IMR-90 (cell line): ENCODE results near the gene CDKAL1. TPM values are rescaled to one million over a fixed set of nuclear protein-coding genes. Genes with fewer than 3 reads are reported as not detected.

Source experiments
- ATAC-seq: fragments of 200-7000 bp; cut with Tn5 transposase; 2 replicates; pipeline ENCODE4 v1.9.1; 2020; ENCODE audit warnings: low read depth, mild to moderate bottlenecking, moderate library complexity
- BruUV-seq: library from RNA; stranded (reverse); fragments of 400-500 nt; replicated peaks from 2 replicates; lab custom pipeline; 2021; lab: Mats Ljungman, UMichigan
- CTCF ChIA-PET: fragments of 300-600 bp; formaldehyde crosslinking; extraction: SDS; loops from one replicate; lab custom pipeline; 2021; ENCODE audit warnings: antibody characterized with exemption; lab: Yijun Ruan, JAX
- POLR2A ChIA-PET: fragments of 300-600 bp; sonication (Branson Sonifier 250); formaldehyde crosslinking; loops from one replicate; lab custom pipeline; 2022; ENCODE audit warnings: antibody characterized with exemption; ENCODE audit not compliant: unreplicated experiment; lab: Charles Lee
- DNase-seq: peaks from one replicate; pipeline ENCODE4 v3.0.0; 2013
- H2AFZ ChIP-seq: replicated peaks from 2 replicates; pipeline ENCODE3; 2013; ENCODE audit warnings: low read length, mild to moderate bottlenecking; ENCODE audit not compliant: poor library complexity
- H2AK5ac ChIP-seq: 2 replicates; pipeline ENCODE4 v1.6.1; 2013; ENCODE audit warnings: low read depth, low read length, inconsistent platforms
- H2AK9ac ChIP-seq: replicated peaks from 2 replicates; pipeline ENCODE3; 2013; ENCODE audit warnings: mild to moderate bottlenecking, low read depth, low read length, moderate library complexity; ENCODE audit not compliant: poor library complexity
- H2BK120ac ChIP-seq: 2 replicates; pipeline ENCODE4 v1.6.1; 2013; ENCODE audit warnings: low read depth, low read length, inconsistent platforms
- H2BK15ac ChIP-seq: 3 replicates; pipeline ENCODE4 v1.6.1; 2013; ENCODE audit warnings: low read depth, low read length, inconsistent platforms
- H2BK20ac ChIP-seq: 2 replicates; pipeline ENCODE4 v1.6.1; 2013; ENCODE audit warnings: low read depth, mild to moderate bottlenecking, inconsistent platforms, low read length, moderate library complexity
- H2BK5ac ChIP-seq: 2 replicates; pipeline ENCODE4 v1.6.1; 2013; ENCODE audit warnings: mild to moderate bottlenecking, low read depth, low read length, inconsistent platforms; ENCODE audit not compliant: poor library complexity, severe bottlenecking
- H3K14ac ChIP-seq: replicated peaks from 2 replicates; pipeline ENCODE4 v1.6.1; 2013; ENCODE audit warnings: low read depth, low read length, inconsistent platforms
- H3K18ac ChIP-seq: 2 replicates; pipeline ENCODE4 v1.6.1; 2013; ENCODE audit warnings: low read depth, low read length, control low read depth
- H3K23ac ChIP-seq: 2 replicates; pipeline ENCODE4 v1.6.1; 2013; ENCODE audit warnings: low read depth, low read length, inconsistent platforms
- H3K27ac ChIP-seq: 2 replicates; pipeline ENCODE4 v1.5.1; 2013; ENCODE audit warnings: mild to moderate bottlenecking, control low read depth, low read length; ENCODE audit not compliant: insufficient read depth
- H3K27me3 ChIP-seq: 2 replicates; pipeline ENCODE4 v1.6.1; 2013; ENCODE audit warnings: low read length; ENCODE audit not compliant: control insufficient read depth, insufficient read depth
- H3K36me3 ChIP-seq: 2 replicates; pipeline ENCODE4 v1.6.1; 2013; ENCODE audit warnings: low read length, mixed read lengths; ENCODE audit not compliant: control insufficient read depth, insufficient read depth
- H3K4ac ChIP-seq: 2 replicates; pipeline ENCODE4 v1.6.1; 2013; ENCODE audit warnings: low read depth, low read length, inconsistent platforms
- H3K4me1 ChIP-seq: 2 replicates; pipeline ENCODE4 v1.6.1; 2013; ENCODE audit warnings: low read length, mixed read lengths; ENCODE audit not compliant: control insufficient read depth, insufficient read depth
- H3K4me2 ChIP-seq: 2 replicates; pipeline ENCODE4 v1.6.1; 2013; ENCODE audit warnings: low read depth, mild to moderate bottlenecking, control low read depth, low read length, moderate library complexity
- H3K4me3 ChIP-seq: 2 replicates; pipeline ENCODE4 v1.5.1; 2013; ENCODE audit warnings: low read depth, mild to moderate bottlenecking, control low read depth, low read length, moderate library complexity; ENCODE audit not compliant: insufficient read depth
- H3K56ac ChIP-seq: 2 replicates; pipeline ENCODE4 v1.6.1; 2013; ENCODE audit warnings: low read length, inconsistent platforms; ENCODE audit not compliant: insufficient read depth; ENCODE audit errors: extremely low read depth
- H3K79me1 ChIP-seq, 2 experiments: 2 replicates each; pipeline ENCODE4 v1.6.1; 2013; ENCODE audit warnings: low read length in 2 of 2, inconsistent platforms in 1 of 2, low read depth in 1 of 2
- H3K9ac ChIP-seq: 2 replicates; pipeline ENCODE4 v1.6.1; 2013; ENCODE audit warnings: low read depth, low read length, control low read depth
- H3K9me1 ChIP-seq: 2 replicates; pipeline ENCODE4 v1.6.1; 2013; ENCODE audit warnings: low read length, inconsistent platforms; ENCODE audit not compliant: insufficient read depth
- H3K9me3 ChIP-seq: 2 replicates; pipeline ENCODE4 v1.6.1; 2013; ENCODE audit warnings: low read length; ENCODE audit not compliant: control insufficient read depth, insufficient read depth
- H4K20me1 ChIP-seq: 2 replicates; pipeline ENCODE4 v1.6.1; 2013; ENCODE audit warnings: low read length, inconsistent platforms; ENCODE audit not compliant: insufficient read depth
- H4K5ac ChIP-seq: 2 replicates; pipeline ENCODE4 v1.6.1; 2013; ENCODE audit warnings: mild to moderate bottlenecking, low read depth, low read length, control low read depth
- H4K8ac ChIP-seq, 2 experiments: 2 replicates each; pipeline ENCODE4 v1.6.1; 2013; ENCODE audit warnings: low read depth in 2 of 2, low read length in 2 of 2, control low read depth in 1 of 2, inconsistent platforms in 1 of 2
- H4K91ac ChIP-seq: 2 replicates; pipeline ENCODE4 v1.6.1; 2013; ENCODE audit warnings: low read depth, low read length, inconsistent platforms; ENCODE audit not compliant: insufficient read depth
- CEBPB ChIP-seq: IDR thresholded peaks from 2 replicates; pipeline ENCODE4 v1.6.1; 2012; ENCODE audit warnings: low read depth, low read length, improper control_type of control experiment
- CHD1 ChIP-seq: IDR thresholded peaks from 2 replicates; pipeline ENCODE4 v1.6.1; 2012; ENCODE audit warnings: low read depth, low read length, improper control_type of control experiment
- CTCF ChIP-seq: conservative IDR thresholded peaks from 2 replicates; pipeline ENCODE4 v1.5.1; 2012; ENCODE audit warnings: mild to moderate bottlenecking, low read depth, low read length, improper control_type of control experiment
- ELK1 ChIP-seq: fragments of 150-350 bp; IDR thresholded peaks from 2 replicates; pipeline ENCODE4 v1.6.1; 2016; ENCODE audit warnings: low read depth, mild to moderate bottlenecking, low read length, moderate library complexity, borderline replicate concordance
- FOS ChIP-seq: fragments of 150-350 bp; IDR thresholded peaks from 2 replicates; pipeline ENCODE4 v1.6.1; 2016; ENCODE audit warnings: low read depth, low read length
- MAFK ChIP-seq: IDR thresholded peaks from 2 replicates; pipeline ENCODE4 v1.6.1; 2012; ENCODE audit warnings: low read depth, low read length, improper control_type of control experiment
- MAZ ChIP-seq: IDR thresholded peaks from 2 replicates; pipeline ENCODE4 v1.6.1; 2012; ENCODE audit warnings: low read depth, mild to moderate bottlenecking, low read length, improper control_type of control experiment, moderate library complexity, borderline replicate concordance
- MXI1 ChIP-seq: IDR thresholded peaks from 2 replicates; pipeline ENCODE4 v1.6.1; 2012; ENCODE audit warnings: low read depth, mild to moderate bottlenecking, low read length, moderate library complexity, borderline replicate concordance
- NFE2L2 ChIP-seq: fragments of 150-350 bp; IDR thresholded peaks from 2 replicates; pipeline ENCODE4 v1.6.1; 2016; ENCODE audit warnings: low read depth, mild to moderate bottlenecking, low read length
- RCOR1 ChIP-seq: IDR thresholded peaks from 2 replicates; pipeline ENCODE4 v1.6.1; 2012; ENCODE audit warnings: mild to moderate bottlenecking, low read length, improper control_type of control experiment; ENCODE audit not compliant: insufficient replicate concordance
- RFX5 ChIP-seq: IDR thresholded peaks from 2 replicates; pipeline ENCODE4 v1.8.0; 2012; ENCODE audit warnings: low read depth, mild to moderate bottlenecking, low read length, moderate library complexity
- SMC3 ChIP-seq: fragments of 150-350 bp; IDR thresholded peaks from 2 replicates; pipeline ENCODE4 v1.6.1; 2016; ENCODE audit warnings: low read depth, mild to moderate bottlenecking, antibody characterized with exemption, low read length, moderate library complexity
- USF2 ChIP-seq: fragments of 150-350 bp; IDR thresholded peaks from 2 replicates; pipeline ENCODE4 v1.6.1; 2017; ENCODE audit warnings: mild to moderate bottlenecking, antibody characterized with exemption, low read length, low read depth
- WGBS, 2 experiments: methylation state at CpG; one replicate each; pipeline versions ENCODE4 v1.1.5 to v1.1.7; 2013; ENCODE audit warnings: missing lambda C conversion rate in 2 of 2; ENCODE audit not compliant: insufficient read length in 1 of 2; ENCODE audit errors: extremely low coverage in 2 of 2; 5-methylcytosine and 5-hydroxymethylcytosine counted together
- dilution Hi-C: fragments of 300-500 bp; cut with HindIII; formaldehyde crosslinking; loops from one replicate; pipeline ENCODE4 v1.14.3; 2018; ENCODE audit warnings: low sequenced_read_pairs; ENCODE audit not compliant: unreplicated experiment
- in situ Hi-C: fragments of 300-500 bp; cut with MboI; formaldehyde crosslinking; loops from 3 replicates; pipeline ENCODE4 v1.14.3; 2019; ENCODE audit warnings: low sequenced_read_pairs, inconsistent platforms, mixed read lengths
- intact Hi-C: fragments of 100-400 bp; cut with micrococcal nuclease; formaldehyde crosslinking; loops from 2 replicates; pipeline ENCODE4 v1.10.0; 2022
- polyA plus RNA-seq, 3 experiments: library from polyadenylated mRNA; depleted of rRNA; stranded (reverse); fragments of >200 nt; gene quantifications; 2 replicates each; pipeline ENCODE4 v1.2.3, GENCODE V29; 2012; ENCODE audit warnings: low replicate concordance in 1 of 3
- total RNA-seq: library from RNA; depleted of rRNA; stranded (reverse); fragments of >200 nt; gene quantifications from 2 replicates; pipeline ENCODE4 v1.2.3, GENCODE V29; 2012

The CDKAL1 gene
- total and polyA plus RNA-seq, 2 of the 4 experiments (the other 2 are of a cell fraction): 3.7 to 13.1 TPM

- H3K18ac ChIP-seq: no peak overlapping the region
- H3K14ac ChIP-seq: no peak overlapping the region
- H3K27ac ChIP-seq: no peak overlapping the region
- H3K23ac ChIP-seq: no peak overlapping the region
- no peak overlapping the region for H3K9ac ChIP-seq
- TF ChIP-seq SMC3: no peak
- TF ChIP-seq ELK1: no peak
- no peak for TF ChIP-seq MAFK
- TF ChIP-seq USF2: no peak
- no peak for TF ChIP-seq MXI1
- TF ChIP-seq RFX5: no peak
- TF ChIP-seq NFE2L2: no peak
- TF ChIP-seq RCOR1: no peak
- no peak for TF ChIP-seq FOS
- no peak for TF ChIP-seq MAZ
- TF ChIP-seq CEBPB: no peak
- TF ChIP-seq CTCF: no peak
- no peak for TF ChIP-seq CHD1
- H2AK9ac ChIP-seq: no peak overlapping the region
- H3K4ac ChIP-seq: no peak overlapping the region
- in situ Hi-C loops: no loop called here
- no peak overlapping the region for H2AK5ac ChIP-seq
- H3K9me1 ChIP-seq: no peaks in the 10 kb centered on the region
- dilution Hi-C loops: no loop called here
- no peaks in the 10 kb centered on the region for H3K36me3 ChIP-seq
- H3K27me3 ChIP-seq: no peaks in the 10 kb centered on the region
- no peak overlapping the region for H4K91ac ChIP-seq
- no peak overlapping the region for H3K4me3 ChIP-seq
- no TSS peak for BruUV-seq
- H2BK5ac ChIP-seq: no peak overlapping the region
- DNase-seq: no peak
- ChIA-PET CTCF (interaction anchor here (0.6 kb wide), 1 partner anchor 431 kb away, joined by 3 read pairs; no protein-coding TSS in a partner anchor), POLR2A (no interaction called here)
- no peak overlapping the region for H2BK20ac ChIP-seq
- no CpG with 5 or more reads among the region's 1 CpG for WGBS, 2 experiments
- H3K4me1 ChIP-seq: no peaks in the 10 kb centered on the region
- H2AFZ ChIP-seq: no peak overlapping the region
- no peak overlapping the region for H3K56ac ChIP-seq
- H2BK15ac ChIP-seq: no peak overlapping the region
- H4K8ac ChIP-seq: no peak overlapping the region
- H4K5ac ChIP-seq: no peak overlapping the region
- no peak for ATAC-seq
- no peak overlapping the region for H2BK120ac ChIP-seq
- intact Hi-C loops: no loop called here
- peaks cover 10% of the 10 kb centered on the region; the same call in 1 of the 2 replicates for H3K9me3 ChIP-seq
- H3K4me2 ChIP-seq: no peak overlapping the region
- H3K79me1 ChIP-seq: no peaks in the 10 kb centered on the region
- H4K20me1 ChIP-seq: no peaks in the 10 kb centered on the region
These were observed 451.6 kb downstream of the CDKAL1 start for GRCh38 chr6:20985821-20986220.
